ENCODE measurements around the gene QPCTL. TPM values are rescaled to one million over a fixed set of nuclear protein-coding genes. Genes with fewer than 3 reads are reported as not detected.
A peak's percentile ranks its signal among the peaks of the same experiment; 100 is the strongest.

QPCTL gene
- total and polyA plus RNA-seq, 2 of the 4 experiments (the other 2 are of a cell fraction), result 6.6 to 11.5 TPM

DNA sequence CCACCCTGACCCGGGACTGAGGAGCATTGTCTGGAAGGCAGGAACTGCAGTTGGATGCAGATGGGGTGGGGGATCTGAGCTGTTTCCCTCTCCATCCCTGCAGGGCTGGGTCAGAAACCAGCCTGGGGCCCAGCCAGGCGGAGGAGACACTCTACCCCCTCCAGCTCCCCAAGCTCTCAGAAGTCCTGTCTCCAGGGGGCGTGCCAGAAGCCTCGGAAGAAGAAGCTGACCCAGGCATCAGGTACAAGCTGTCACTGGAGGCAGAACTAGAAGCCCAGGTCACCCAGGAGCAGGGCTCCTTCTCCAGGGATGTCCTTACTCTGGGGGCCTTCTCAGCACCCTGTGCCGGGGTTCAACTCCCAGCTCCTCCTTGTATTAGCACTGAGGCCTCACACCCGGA, 61.1 kb downstream of the QPCTL start:
- Histone ChIP-seq H2BK120ac (ENCODE audit: low read depth, low read length) (no peak overlapping the region), H2AFZ (replicated peaks; ENCODE audit: low read length, poor library complexity) (peak overlapping the region; percentile 53), H3K36me3 (ENCODE audit: control insufficient read depth, insufficient read depth, low read length) (no peaks in the 10 kb centered on the region), H3K27ac (ENCODE audit: insufficient read depth, low read length) (no peak overlapping the region), H2BK5ac (ENCODE audit: low read depth, low read length, poor library complexity, severe bottlenecking) (no peak overlapping the region), H3K23ac (ENCODE audit: low read depth, low read length) (no peak overlapping the region), H3K4me2 (ENCODE audit: low read depth, low read length) (no peak overlapping the region), H2AK5ac (ENCODE audit: low read depth, low read length) (no peak overlapping the region), H3K4me1 (ENCODE audit: control insufficient read depth, insufficient read depth, low read length) (no peaks in the 10 kb centered on the region), H4K5ac (ENCODE audit: low read depth, low read length) (no peak overlapping the region), H3K9ac (ENCODE audit: low read depth, low read length) (no peak overlapping the region), H2BK15ac (ENCODE audit: low read depth, low read length) (no peak overlapping the region), H3K9me1 (ENCODE audit: insufficient read depth, low read length) (no peaks in the 10 kb centered on the region), H2BK20ac (ENCODE audit: low read depth, low read length) (no peak overlapping the region), H3K79me1 (ENCODE audit: low read depth in 1 of 2, low read length in 2 of 2) (no peaks in the 10 kb centered on the region), H3K18ac (ENCODE audit: low read depth, low read length) (no peak overlapping the region), H3K56ac (ENCODE audit: extremely low read depth, insufficient read depth, low read length) (no peak overlapping the region), H4K20me1 (ENCODE audit: insufficient read depth, low read length) (no peaks in the 10 kb centered on the region), H3K14ac (replicated peaks; ENCODE audit: low read depth, low read length) (no peak overlapping the region), H4K8ac (ENCODE audit: low read depth in 2 of 2, low read length in 2 of 2) (no peak overlapping the region), H4K91ac (ENCODE audit: insufficient read depth, low read depth, low read length) (no peak overlapping the region), H3K27me3 (ENCODE audit: control insufficient read depth, insufficient read depth, low read length) (no peaks in the 10 kb centered on the region), H3K4me3 (ENCODE audit: insufficient read depth, low read depth, low read length) (no peak overlapping the region), H3K4ac (ENCODE audit: low read depth, low read length) (no peak overlapping the region), H3K9me3 (ENCODE audit: control insufficient read depth, insufficient read depth, low read length) (no peaks in the 10 kb centered on the region), H2AK9ac (replicated peaks; ENCODE audit: low read depth, low read length, poor library complexity) (no peak overlapping the region)
- 53% methylated on average over 4 of the region's 6 CpGs; no CpG with 5 or more reads in 1 of the 2 experiments for WGBS, 2 experiments (ENCODE audit: extremely low coverage in 2 of 2, insufficient read length in 1 of 2)
- no TSS peak for BruUV-seq (replicated peaks)
- CTCF ChIA-PET, result interaction anchor here (0.6 kb wide), 1 partner anchor 81 kb away, joined by 3 read pairs; no protein-coding TSS in a partner anchor
- intact Hi-C loops (cut with micrococcal nuclease) (no loop called here), dilution Hi-C loops (cut with HindIII; ENCODE audit: low sequenced_read_pairs, unreplicated experiment) (no loop called here), in situ Hi-C loops (cut with MboI; ENCODE audit: low sequenced_read_pairs) (no loop called here)
- POLR2A ChIA-PET (ENCODE audit: unreplicated experiment), result interaction anchor here (0.6 kb wide), 1 partner anchor 39 kb away, joined by 3 read pairs; no protein-coding TSS in a partner anchor
- ATAC-seq (ENCODE audit: low read depth) (no peak), DNase-seq (no peak)
- TF ChIP-seq, protein P1, sequence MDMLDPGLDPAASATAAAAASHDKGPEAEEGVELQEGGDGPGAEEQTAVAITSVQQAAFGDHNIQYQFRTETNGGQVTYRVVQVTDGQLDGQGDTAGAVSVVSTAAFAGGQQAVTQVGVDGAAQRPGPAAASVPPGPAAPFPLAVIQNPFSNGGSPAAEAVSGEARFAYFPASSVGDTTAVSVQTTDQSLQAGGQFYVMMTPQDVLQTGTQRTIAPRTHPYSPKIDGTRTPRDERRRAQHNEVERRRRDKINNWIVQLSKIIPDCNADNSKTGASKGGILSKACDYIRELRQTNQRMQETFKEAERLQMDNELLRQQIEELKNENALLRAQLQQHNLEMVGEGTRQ (IDR thresholded peaks at IDR 0.05; ENCODE audit: low read depth, low read length), result no peak
- TF ChIP-seq RFX5 (IDR thresholded peaks at IDR 0.05; ENCODE audit: low read depth, low read length) (no peak), MAZ (IDR thresholded peaks at IDR 0.05; ENCODE audit: borderline replicate concordance, low read depth, low read length) (no peak)
- TF ChIP-seq, protein P2, sequence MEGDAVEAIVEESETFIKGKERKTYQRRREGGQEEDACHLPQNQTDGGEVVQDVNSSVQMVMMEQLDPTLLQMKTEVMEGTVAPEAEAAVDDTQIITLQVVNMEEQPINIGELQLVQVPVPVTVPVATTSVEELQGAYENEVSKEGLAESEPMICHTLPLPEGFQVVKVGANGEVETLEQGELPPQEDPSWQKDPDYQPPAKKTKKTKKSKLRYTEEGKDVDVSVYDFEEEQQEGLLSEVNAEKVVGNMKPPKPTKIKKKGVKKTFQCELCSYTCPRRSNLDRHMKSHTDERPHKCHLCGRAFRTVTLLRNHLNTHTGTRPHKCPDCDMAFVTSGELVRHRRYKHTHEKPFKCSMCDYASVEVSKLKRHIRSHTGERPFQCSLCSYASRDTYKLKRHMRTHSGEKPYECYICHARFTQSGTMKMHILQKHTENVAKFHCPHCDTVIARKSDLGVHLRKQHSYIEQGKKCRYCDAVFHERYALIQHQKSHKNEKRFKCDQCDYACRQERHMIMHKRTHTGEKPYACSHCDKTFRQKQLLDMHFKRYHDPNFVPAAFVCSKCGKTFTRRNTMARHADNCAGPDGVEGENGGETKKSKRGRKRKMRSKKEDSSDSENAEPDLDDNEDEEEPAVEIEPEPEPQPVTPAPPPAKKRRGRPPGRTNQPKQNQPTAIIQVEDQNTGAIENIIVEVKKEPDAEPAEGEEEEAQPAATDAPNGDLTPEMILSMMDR (conservative IDR thresholded peaks at IDR 0.05; ENCODE audit: low read depth, low read length), result 0 out of 2 replicates have a peak, but pooled peaks have one; percentile 13

Small RNA genes lying within 50 kb of the gene (microRNA-seq; reads per million reads assigned to microRNA genes)
- gene MIR642A (ENCODE audit: insufficient read depth in 1 of 2, insufficient read length in 1 of 2, unreplicated experiment in 1 of 2) (0 to 1.0 reads per million in 2 experiments), gene MIR642B (ENCODE audit: unreplicated experiment) (not detected), gene RN7SL836P (ENCODE audit: insufficient read depth, insufficient read length) (not detected)

Small RNA genes lying within 50 kb of the gene (small RNA-seq; reads per million reads assigned to genes)
- gene MIR642A (0 to 1.5 (median 0.31) reads per million in 5 experiments), gene RN7SL836P (0 to 0.15 (median 0) reads per million in 5 experiments)

Other genes starting within 250 kb of the QPCTL start
- gene FOSB, start 224.7 kb upstream of the QPCTL start, total RNA-seq (2012; rRNA removed), result 11.1 and 31.9 TPM in 2 replicates
- gene FOSB, start 224.7 kb upstream of the QPCTL start, polyA plus RNA-seq (2012; rRNA removed), result 15.6 and 60.1 TPM in 2 replicates
- gene RTN2, start 195.6 kb upstream of the QPCTL start, total RNA-seq (2012; rRNA removed), result 5.3 and 5.7 TPM in 2 replicates
- gene RTN2, start 195.6 kb upstream of the QPCTL start, polyA plus RNA-seq (2012; rRNA removed), result 17.4 and 19.4 TPM in 2 replicates
- 0.56 and 0.90 TPM in 2 replicates for gene PPM1N, start 194.2 kb upstream of the QPCTL start, total RNA-seq (2012; rRNA removed)
- 1.6 TPM in 2 replicates for gene PPM1N, start 194.2 kb upstream of the QPCTL start, polyA plus RNA-seq (2012; rRNA removed)
- 61.1 and 66.9 TPM in 2 replicates for gene VASP, start 185.2 kb upstream of the QPCTL start, total RNA-seq (2012; rRNA removed)
- gene VASP, start 185.2 kb upstream of the QPCTL start, polyA plus RNA-seq (2012; rRNA removed), result 88.8 and 126 TPM in 2 replicates
- 3.9 and 5.2 TPM in 2 replicates for gene OPA3, start 107.9 kb upstream of the QPCTL start, total RNA-seq (2012; rRNA removed)
- gene OPA3, start 107.9 kb upstream of the QPCTL start, polyA plus RNA-seq (2012; rRNA removed), result 9.6 and 10.9 TPM in 2 replicates
- not detected in 2 replicates for gene GPR4, start 90.5 kb upstream of the QPCTL start, total RNA-seq (2012; rRNA removed)
- gene GPR4, start 90.5 kb upstream of the QPCTL start, polyA plus RNA-seq (2012; rRNA removed), result 0.02 and 0.04 TPM in 2 replicates
- gene EML2, start 53.3 kb upstream of the QPCTL start, total RNA-seq (2012; rRNA removed), result 11.1 and 11.8 TPM in 2 replicates
- gene EML2, start 53.3 kb upstream of the QPCTL start, polyA plus RNA-seq (2012; rRNA removed), result 25.3 and 26.0 TPM in 2 replicates
- gene GIPR, start 24.4 kb upstream of the QPCTL start, total RNA-seq (2012; rRNA removed), result 0.18 and 0.28 TPM in 2 replicates
- 0.63 and 1.2 TPM in 2 replicates for gene GIPR, start 24.4 kb upstream of the QPCTL start, polyA plus RNA-seq (2012; rRNA removed)
- gene SNRPD2, start 713 bp upstream of the QPCTL start, total RNA-seq (2012; rRNA removed), result 877 and 974 TPM in 2 replicates
- gene SNRPD2, start 713 bp upstream of the QPCTL start, polyA plus RNA-seq (2012; rRNA removed), result 587 and 623 TPM in 2 replicates
- 2.2 and 3.0 TPM in 2 replicates for gene FBXO46, start 38.2 kb downstream of the QPCTL start, total RNA-seq (2012; rRNA removed)
- gene FBXO46, start 38.2 kb downstream of the QPCTL start, polyA plus RNA-seq (2012; rRNA removed), result 6.8 and 7.0 TPM in 2 replicates
- not detected in 2 replicates for gene MEIOSIN, start 40.8 kb downstream of the QPCTL start, total RNA-seq (2012; rRNA removed)
- gene MEIOSIN, start 40.8 kb downstream of the QPCTL start, polyA plus RNA-seq (2012; rRNA removed), result not detected in 2 replicates
- gene SIX5, start 76.6 kb downstream of the QPCTL start, total RNA-seq (2012; rRNA removed), result 0.90 and 1.4 TPM in 2 replicates
- 15.5 TPM in 2 replicates for gene SIX5, start 76.6 kb downstream of the QPCTL start, polyA plus RNA-seq (2012; rRNA removed)
- 7.9 and 10.0 TPM in 2 replicates for gene DMPK, start 89.8 kb downstream of the QPCTL start, total RNA-seq (2012; rRNA removed)
- gene DMPK, start 89.8 kb downstream of the QPCTL start, polyA plus RNA-seq (2012; rRNA removed), result 48.5 and 50.7 TPM in 2 replicates
- gene DMWD, start 100.2 kb downstream of the QPCTL start, total RNA-seq (2012; rRNA removed), result 9.7 and 10.0 TPM in 2 replicates
- 28.5 and 33.1 TPM in 2 replicates for gene DMWD, start 100.2 kb downstream of the QPCTL start, polyA plus RNA-seq (2012; rRNA removed)
- under 0.01 TPM in 2 replicates for gene RSPH6A, start 122.6 kb downstream of the QPCTL start, total RNA-seq (2012; rRNA removed)
- gene RSPH6A, start 122.6 kb downstream of the QPCTL start, polyA plus RNA-seq (2012; rRNA removed), result 0.09 TPM in 1 of 2 replicates, not detected in the other
- gene SYMPK, start 170.5 kb downstream of the QPCTL start, total RNA-seq (2012; rRNA removed), result 33.6 and 35.3 TPM in 2 replicates
- gene SYMPK, start 170.5 kb downstream of the QPCTL start, polyA plus RNA-seq (2012; rRNA removed), result 70.0 and 71.5 TPM in 2 replicates
- not detected in 2 replicates for gene FOXA3, start 171.7 kb downstream of the QPCTL start, total RNA-seq (2012; rRNA removed)
- not detected in 2 replicates for gene FOXA3, start 171.7 kb downstream of the QPCTL start, polyA plus RNA-seq (2012; rRNA removed)
- 4.5 and 5.0 TPM in 2 replicates for gene IRF2BP1, start 193.5 kb downstream of the QPCTL start, total RNA-seq (2012; rRNA removed)
- gene IRF2BP1, start 193.5 kb downstream of the QPCTL start, polyA plus RNA-seq (2012; rRNA removed), result 8.5 and 11.6 TPM in 2 replicates
- 0.28 and 0.36 TPM in 2 replicates for gene MYPOP, start 209.9 kb downstream of the QPCTL start, total RNA-seq (2012; rRNA removed)
- 2.8 and 3.1 TPM in 2 replicates for gene MYPOP, start 209.9 kb downstream of the QPCTL start, polyA plus RNA-seq (2012; rRNA removed)
- not detected in 2 replicates for gene NANOS2, start 222.1 kb downstream of the QPCTL start, total RNA-seq (2012; rRNA removed)
- not detected in 2 replicates for gene NANOS2, start 222.1 kb downstream of the QPCTL start, polyA plus RNA-seq (2012; rRNA removed)

Data from IMR-90 (cell line).